IMR-90 (cell line): ENCODE measurements around the gene EBF3. TPM values are rescaled to one million over a fixed set of nuclear protein-coding genes. Genes with fewer than 3 reads are reported as not detected.

Source experiments
- ATAC-seq: fragments of 200-7000 bp; cut with Tn5 transposase; 2 replicates; pipeline ENCODE4 v1.9.1; 2020; ENCODE audit warnings: low read depth, mild to moderate bottlenecking, moderate library complexity
- BruUV-seq: library from RNA; stranded (reverse); fragments of 400-500 nt; replicated peaks from 2 replicates; lab custom pipeline; 2021; lab: Mats Ljungman, UMichigan
- CTCF ChIA-PET: fragments of 300-600 bp; formaldehyde crosslinking; extraction: SDS; loops from one replicate; lab custom pipeline; 2021; ENCODE audit warnings: antibody characterized with exemption; lab: Yijun Ruan, JAX
- POLR2A ChIA-PET: fragments of 300-600 bp; sonication (Branson Sonifier 250); formaldehyde crosslinking; loops from one replicate; lab custom pipeline; 2022; ENCODE audit warnings: antibody characterized with exemption; ENCODE audit not compliant: unreplicated experiment; lab: Charles Lee
- DNase-seq: peaks from one replicate; pipeline ENCODE4 v3.0.0; 2013
- H2AFZ ChIP-seq: replicated peaks from 2 replicates; pipeline ENCODE3; 2013; ENCODE audit warnings: low read length, mild to moderate bottlenecking; ENCODE audit not compliant: poor library complexity
- H2AK5ac ChIP-seq: 2 replicates; pipeline ENCODE4 v1.6.1; 2013; ENCODE audit warnings: low read depth, low read length, inconsistent platforms
- H2AK9ac ChIP-seq: replicated peaks from 2 replicates; pipeline ENCODE3; 2013; ENCODE audit warnings: mild to moderate bottlenecking, low read depth, low read length, moderate library complexity; ENCODE audit not compliant: poor library complexity
- H2BK120ac ChIP-seq: 2 replicates; pipeline ENCODE4 v1.6.1; 2013; ENCODE audit warnings: low read depth, low read length, inconsistent platforms
- H2BK15ac ChIP-seq: 3 replicates; pipeline ENCODE4 v1.6.1; 2013; ENCODE audit warnings: low read depth, low read length, inconsistent platforms
- H2BK20ac ChIP-seq: 2 replicates; pipeline ENCODE4 v1.6.1; 2013; ENCODE audit warnings: low read depth, mild to moderate bottlenecking, inconsistent platforms, low read length, moderate library complexity
- H2BK5ac ChIP-seq: 2 replicates; pipeline ENCODE4 v1.6.1; 2013; ENCODE audit warnings: mild to moderate bottlenecking, low read depth, low read length, inconsistent platforms; ENCODE audit not compliant: poor library complexity, severe bottlenecking
- H3K14ac ChIP-seq: replicated peaks from 2 replicates; pipeline ENCODE4 v1.6.1; 2013; ENCODE audit warnings: low read depth, low read length, inconsistent platforms
- H3K18ac ChIP-seq: 2 replicates; pipeline ENCODE4 v1.6.1; 2013; ENCODE audit warnings: low read depth, low read length, control low read depth
- H3K23ac ChIP-seq: 2 replicates; pipeline ENCODE4 v1.6.1; 2013; ENCODE audit warnings: low read depth, low read length, inconsistent platforms
- H3K27ac ChIP-seq: 2 replicates; pipeline ENCODE4 v1.5.1; 2013; ENCODE audit warnings: mild to moderate bottlenecking, control low read depth, low read length; ENCODE audit not compliant: insufficient read depth
- H3K27me3 ChIP-seq: 2 replicates; pipeline ENCODE4 v1.6.1; 2013; ENCODE audit warnings: low read length; ENCODE audit not compliant: control insufficient read depth, insufficient read depth
- H3K36me3 ChIP-seq: 2 replicates; pipeline ENCODE4 v1.6.1; 2013; ENCODE audit warnings: low read length, mixed read lengths; ENCODE audit not compliant: control insufficient read depth, insufficient read depth
- H3K4ac ChIP-seq: 2 replicates; pipeline ENCODE4 v1.6.1; 2013; ENCODE audit warnings: low read depth, low read length, inconsistent platforms
- H3K4me1 ChIP-seq: 2 replicates; pipeline ENCODE4 v1.6.1; 2013; ENCODE audit warnings: low read length, mixed read lengths; ENCODE audit not compliant: control insufficient read depth, insufficient read depth
- H3K4me2 ChIP-seq: 2 replicates; pipeline ENCODE4 v1.6.1; 2013; ENCODE audit warnings: low read depth, mild to moderate bottlenecking, control low read depth, low read length, moderate library complexity
- H3K4me3 ChIP-seq: 2 replicates; pipeline ENCODE4 v1.5.1; 2013; ENCODE audit warnings: low read depth, mild to moderate bottlenecking, control low read depth, low read length, moderate library complexity; ENCODE audit not compliant: insufficient read depth
- H3K56ac ChIP-seq: 2 replicates; pipeline ENCODE4 v1.6.1; 2013; ENCODE audit warnings: low read length, inconsistent platforms; ENCODE audit not compliant: insufficient read depth; ENCODE audit errors: extremely low read depth
- H3K79me1 ChIP-seq, 2 experiments: 2 replicates each; pipeline ENCODE4 v1.6.1; 2013; ENCODE audit warnings: low read length in 2 of 2, inconsistent platforms in 1 of 2, low read depth in 1 of 2
- H3K9ac ChIP-seq: 2 replicates; pipeline ENCODE4 v1.6.1; 2013; ENCODE audit warnings: low read depth, low read length, control low read depth
- H3K9me1 ChIP-seq: 2 replicates; pipeline ENCODE4 v1.6.1; 2013; ENCODE audit warnings: low read length, inconsistent platforms; ENCODE audit not compliant: insufficient read depth
- H3K9me3 ChIP-seq: 2 replicates; pipeline ENCODE4 v1.6.1; 2013; ENCODE audit warnings: low read length; ENCODE audit not compliant: control insufficient read depth, insufficient read depth
- H4K20me1 ChIP-seq: 2 replicates; pipeline ENCODE4 v1.6.1; 2013; ENCODE audit warnings: low read length, inconsistent platforms; ENCODE audit not compliant: insufficient read depth
- H4K5ac ChIP-seq: 2 replicates; pipeline ENCODE4 v1.6.1; 2013; ENCODE audit warnings: mild to moderate bottlenecking, low read depth, low read length, control low read depth
- H4K8ac ChIP-seq, 2 experiments: 2 replicates each; pipeline ENCODE4 v1.6.1; 2013; ENCODE audit warnings: low read depth in 2 of 2, low read length in 2 of 2, control low read depth in 1 of 2, inconsistent platforms in 1 of 2
- H4K91ac ChIP-seq: 2 replicates; pipeline ENCODE4 v1.6.1; 2013; ENCODE audit warnings: low read depth, low read length, inconsistent platforms; ENCODE audit not compliant: insufficient read depth
- BHLHE40 ChIP-seq: fragments of 150-350 bp; IDR thresholded peaks from 2 replicates; pipeline ENCODE4 v1.6.1; 2016; ENCODE audit warnings: mild to moderate bottlenecking, low read depth, low read length
- CEBPB ChIP-seq: IDR thresholded peaks from 2 replicates; pipeline ENCODE4 v1.6.1; 2012; ENCODE audit warnings: low read depth, low read length, improper control_type of control experiment
- CHD1 ChIP-seq: IDR thresholded peaks from 2 replicates; pipeline ENCODE4 v1.6.1; 2012; ENCODE audit warnings: low read depth, low read length, improper control_type of control experiment
- CTCF ChIP-seq: conservative IDR thresholded peaks from 2 replicates; pipeline ENCODE4 v1.5.1; 2012; ENCODE audit warnings: mild to moderate bottlenecking, low read depth, low read length, improper control_type of control experiment
- ELK1 ChIP-seq: fragments of 150-350 bp; IDR thresholded peaks from 2 replicates; pipeline ENCODE4 v1.6.1; 2016; ENCODE audit warnings: low read depth, mild to moderate bottlenecking, low read length, moderate library complexity, borderline replicate concordance
- FOS ChIP-seq: fragments of 150-350 bp; IDR thresholded peaks from 2 replicates; pipeline ENCODE4 v1.6.1; 2016; ENCODE audit warnings: low read depth, low read length
- MAFK ChIP-seq: IDR thresholded peaks from 2 replicates; pipeline ENCODE4 v1.6.1; 2012; ENCODE audit warnings: low read depth, low read length, improper control_type of control experiment
- MAZ ChIP-seq: IDR thresholded peaks from 2 replicates; pipeline ENCODE4 v1.6.1; 2012; ENCODE audit warnings: low read depth, mild to moderate bottlenecking, low read length, improper control_type of control experiment, moderate library complexity, borderline replicate concordance
- MXI1 ChIP-seq: IDR thresholded peaks from 2 replicates; pipeline ENCODE4 v1.6.1; 2012; ENCODE audit warnings: low read depth, mild to moderate bottlenecking, low read length, moderate library complexity, borderline replicate concordance
- NFE2L2 ChIP-seq: fragments of 150-350 bp; IDR thresholded peaks from 2 replicates; pipeline ENCODE4 v1.6.1; 2016; ENCODE audit warnings: low read depth, mild to moderate bottlenecking, low read length
- POLR2A ChIP-seq: IDR thresholded peaks from 2 replicates; pipeline ENCODE4 v1.6.1; 2012; ENCODE audit warnings: mild to moderate bottlenecking, low read depth, low read length
- RAD21 ChIP-seq: IDR thresholded peaks from 2 replicates; pipeline ENCODE4 v1.6.1; 2012; ENCODE audit warnings: low read length, improper control_type of control experiment
- RCOR1 ChIP-seq: IDR thresholded peaks from 2 replicates; pipeline ENCODE4 v1.6.1; 2012; ENCODE audit warnings: mild to moderate bottlenecking, low read length, improper control_type of control experiment; ENCODE audit not compliant: insufficient replicate concordance
- RFX5 ChIP-seq: IDR thresholded peaks from 2 replicates; pipeline ENCODE4 v1.8.0; 2012; ENCODE audit warnings: low read depth, mild to moderate bottlenecking, low read length, moderate library complexity
- SMC3 ChIP-seq: fragments of 150-350 bp; IDR thresholded peaks from 2 replicates; pipeline ENCODE4 v1.6.1; 2016; ENCODE audit warnings: low read depth, mild to moderate bottlenecking, antibody characterized with exemption, low read length, moderate library complexity
- USF2 ChIP-seq: fragments of 150-350 bp; IDR thresholded peaks from 2 replicates; pipeline ENCODE4 v1.6.1; 2017; ENCODE audit warnings: mild to moderate bottlenecking, antibody characterized with exemption, low read length, low read depth
- WGBS, 2 experiments: methylation state at CpG; one replicate each; pipeline versions ENCODE4 v1.1.5 to v1.1.7; 2013; ENCODE audit warnings: missing lambda C conversion rate in 2 of 2; ENCODE audit not compliant: insufficient read length in 1 of 2; ENCODE audit errors: extremely low coverage in 2 of 2; 5-methylcytosine and 5-hydroxymethylcytosine counted together
- dilution Hi-C: fragments of 300-500 bp; cut with HindIII; formaldehyde crosslinking; loops from one replicate; pipeline ENCODE4 v1.14.3; 2018; ENCODE audit warnings: low sequenced_read_pairs; ENCODE audit not compliant: unreplicated experiment
- in situ Hi-C: fragments of 300-500 bp; cut with MboI; formaldehyde crosslinking; loops from 3 replicates; pipeline ENCODE4 v1.14.3; 2019; ENCODE audit warnings: low sequenced_read_pairs, inconsistent platforms, mixed read lengths
- intact Hi-C: fragments of 100-400 bp; cut with micrococcal nuclease; formaldehyde crosslinking; loops from 2 replicates; pipeline ENCODE4 v1.10.0; 2022
- polyA plus RNA-seq, 3 experiments: library from polyadenylated mRNA; depleted of rRNA; stranded (reverse); fragments of >200 nt; gene quantifications; 2 replicates each; pipeline ENCODE4 v1.2.3, GENCODE V29; 2012; ENCODE audit warnings: low replicate concordance in 1 of 3
- total RNA-seq: library from RNA; depleted of rRNA; stranded (reverse); fragments of >200 nt; gene quantifications from 2 replicates; pipeline ENCODE4 v1.2.3, GENCODE V29; 2012

EBF3 gene
- total and polyA plus RNA-seq, 2 of the 4 experiments (the other 2 are of a cell fraction), result 0.36 to 0.70 TPM

- Histone ChIP-seq H3K4me1 (no peaks in the 10 kb centered on the region), H3K18ac (no peak overlapping the region), H2AFZ (no peak overlapping the region), H4K91ac (no peak overlapping the region), H3K4me3 (no peak overlapping the region), H3K36me3 (peaks cover 2% of the 10 kb centered on the region; the same call in 1 of the 2 replicates), H3K9me3 (peaks cover 24% of the 10 kb centered on the region), H4K20me1 (no peaks in the 10 kb centered on the region), H3K9ac (no peak overlapping the region), H2AK9ac (no peak overlapping the region), H2BK120ac (no peak overlapping the region), H3K4ac (no peak overlapping the region), H2BK5ac (no peak overlapping the region), H3K27ac (no peak overlapping the region), H3K9me1 (no peaks in the 10 kb centered on the region), H3K56ac (no peak overlapping the region), H3K27me3 (no peaks in the 10 kb centered on the region), H3K79me1 (no peaks in the 10 kb centered on the region), H2BK15ac (no peak overlapping the region), H3K4me2 (no peak overlapping the region), H4K8ac (no peak overlapping the region), H2BK20ac (no peak overlapping the region), H2AK5ac (no peak overlapping the region), H3K14ac (no peak overlapping the region), H3K23ac (no peak overlapping the region), H4K5ac (no peak overlapping the region)
- ChIA-PET CTCF (no interaction called here), POLR2A (no interaction called here)
- TF ChIP-seq FOS (no peak), RCOR1 (no peak), MXI1 (no peak), RFX5 (no peak), CEBPB (no peak), RAD21 (no peak), POLR2A (no peak), CTCF (no peak), CHD1 (no peak), USF2 (no peak), MAFK (no peak), ELK1 (no peak), SMC3 (no peak), BHLHE40 (no peak), NFE2L2 (no peak), MAZ (no peak)
- DNase-seq (no peak), ATAC-seq (no peak)
- intact Hi-C loops, result no loop called here
- WGBS, 2 experiments, result 67% methylated on average over 8 of the region's 19 CpGs; no CpG with 5 or more reads in 1 of the 2 experiments
- in situ Hi-C loops, result no loop called here
- dilution Hi-C loops, result no loop called here
- BruUV-seq, result no TSS peak
These were observed 106.7 kb downstream of the EBF3 start for GRCh38 chr10:129857242-129857960.
